Measurements from ENCODE around the gene XRCC3.

XRCC3 gene

GRCh38 chr14:103690332-103690731 lies 24.9 kb downstream of the XRCC3 start:
- DNase-seq, result no peak

GRCh38 chr14:103688906-103689902 lies 26.0 kb downstream of the XRCC3 start:
- no peak for DNase-seq

DNA sequence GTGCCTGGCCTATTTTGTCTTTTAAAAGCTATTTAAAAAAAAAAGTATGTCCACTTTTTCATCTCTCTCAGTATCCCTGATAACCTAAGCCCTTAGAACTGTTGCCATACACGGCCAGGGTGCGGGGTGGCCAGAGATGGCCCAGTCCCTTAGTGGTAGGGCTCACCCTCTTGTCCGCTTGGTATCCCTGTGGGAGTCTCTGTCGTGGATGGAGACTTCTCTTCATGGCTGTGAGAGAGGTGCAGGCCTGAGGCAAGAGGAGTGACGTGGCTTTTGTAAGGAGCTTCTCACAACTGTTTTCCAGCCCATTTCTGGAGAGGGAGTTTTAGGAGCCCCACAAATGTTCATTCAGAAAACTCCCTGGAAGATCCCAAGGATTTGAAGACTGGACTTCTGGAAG lies 26.8 kb downstream of the XRCC3 start:
- no peak for DNase-seq

DNA sequence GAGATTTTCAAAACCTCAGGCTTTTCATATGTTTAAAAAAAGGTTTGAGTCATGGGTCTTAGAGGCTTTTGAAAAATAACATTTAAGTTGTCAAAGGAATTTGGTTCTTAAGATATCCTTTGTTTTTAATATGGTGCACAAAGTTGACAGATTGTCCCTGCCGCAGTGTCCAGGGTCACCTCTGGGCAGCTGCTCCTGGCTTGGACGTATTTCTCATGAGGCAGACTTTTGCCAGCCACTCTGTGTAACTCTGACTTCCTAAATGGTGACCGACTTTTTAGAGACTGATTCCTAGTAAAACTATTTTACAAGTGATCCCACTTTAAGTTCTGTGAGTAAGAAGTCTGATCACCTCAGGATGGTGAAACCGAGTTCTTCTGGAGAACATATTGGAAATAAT lies 27.5 kb downstream of the XRCC3 start:
- no peak for DNase-seq

- no peak for DNase-seq
Measured at GRCh38 chr14:103686831-103687485, 28.3 kb downstream of the XRCC3 start.

DNA sequence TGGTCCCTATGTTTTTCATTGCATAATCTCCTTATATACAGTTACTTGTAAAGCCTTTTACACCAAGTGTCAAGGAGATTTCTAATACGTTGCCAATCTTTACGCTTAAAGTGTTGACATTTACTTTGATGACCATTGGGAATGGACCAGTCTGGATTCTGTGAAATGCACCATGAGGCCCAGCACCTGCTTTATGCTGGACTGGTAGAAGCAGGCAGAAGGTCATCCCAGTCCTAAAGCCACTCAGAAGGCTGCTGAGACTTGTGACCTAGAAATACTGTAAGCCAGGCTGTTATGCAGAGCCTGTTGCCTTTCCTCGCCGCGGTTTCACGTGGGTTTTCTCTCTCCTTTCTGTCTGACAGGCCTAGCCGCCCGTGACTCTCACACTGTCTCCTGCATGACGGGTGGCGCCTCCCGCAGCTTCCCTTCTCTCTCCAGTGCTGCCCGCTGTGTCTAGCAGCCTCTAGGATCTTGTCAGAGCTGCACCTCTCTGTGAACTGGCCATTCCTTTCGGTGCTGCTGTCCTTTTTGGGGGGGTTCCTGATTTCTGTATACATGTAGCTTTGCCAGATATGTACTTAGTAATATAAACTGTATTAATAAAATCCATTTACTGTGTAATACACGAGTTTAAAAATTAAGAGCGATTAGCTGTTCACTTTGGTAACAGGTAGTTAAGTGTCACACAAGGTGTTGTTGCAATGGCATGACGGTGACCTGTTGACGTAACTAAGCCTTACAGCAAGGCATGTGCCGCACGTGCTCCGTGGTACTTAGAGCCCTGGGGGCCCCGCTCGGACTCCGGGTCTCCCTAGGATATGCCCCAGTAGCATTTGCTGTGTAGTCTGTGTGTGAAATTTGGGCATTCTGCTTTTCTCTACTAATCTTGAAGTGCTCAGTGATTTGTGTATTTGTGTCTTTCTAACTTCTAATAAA lies 29.7 kb downstream of the XRCC3 start:
- DNase-seq, result no peak

- DNase-seq, result no peak
Measured at GRCh38 chr14:103684871-103685270, 30.4 kb downstream of the XRCC3 start.

GRCh38 chr14:103684471-103684870 lies 30.8 kb downstream of the XRCC3 start:
- DNase-seq, result no peak

DNA sequence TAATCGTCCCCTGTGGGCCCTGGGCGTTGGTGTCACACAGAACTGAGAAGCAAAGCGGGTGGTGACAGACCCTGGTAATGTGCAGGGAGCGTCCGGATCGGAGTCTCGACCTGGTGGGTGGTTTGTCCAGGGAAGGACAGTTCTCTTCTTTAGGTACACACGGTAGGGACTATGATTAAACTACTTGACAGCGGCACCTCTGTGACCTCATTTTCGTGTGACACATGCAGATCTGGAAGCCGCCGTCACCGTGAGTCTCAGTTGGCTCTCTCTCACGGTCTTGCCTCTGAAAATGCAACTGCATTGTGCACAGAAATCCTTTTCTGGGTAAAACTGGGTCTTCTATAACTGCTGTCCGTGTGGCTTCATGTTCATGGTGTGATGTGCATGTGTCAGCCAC lies 32.1 kb downstream of the XRCC3 start:
- no peak for DNase-seq

DNA sequence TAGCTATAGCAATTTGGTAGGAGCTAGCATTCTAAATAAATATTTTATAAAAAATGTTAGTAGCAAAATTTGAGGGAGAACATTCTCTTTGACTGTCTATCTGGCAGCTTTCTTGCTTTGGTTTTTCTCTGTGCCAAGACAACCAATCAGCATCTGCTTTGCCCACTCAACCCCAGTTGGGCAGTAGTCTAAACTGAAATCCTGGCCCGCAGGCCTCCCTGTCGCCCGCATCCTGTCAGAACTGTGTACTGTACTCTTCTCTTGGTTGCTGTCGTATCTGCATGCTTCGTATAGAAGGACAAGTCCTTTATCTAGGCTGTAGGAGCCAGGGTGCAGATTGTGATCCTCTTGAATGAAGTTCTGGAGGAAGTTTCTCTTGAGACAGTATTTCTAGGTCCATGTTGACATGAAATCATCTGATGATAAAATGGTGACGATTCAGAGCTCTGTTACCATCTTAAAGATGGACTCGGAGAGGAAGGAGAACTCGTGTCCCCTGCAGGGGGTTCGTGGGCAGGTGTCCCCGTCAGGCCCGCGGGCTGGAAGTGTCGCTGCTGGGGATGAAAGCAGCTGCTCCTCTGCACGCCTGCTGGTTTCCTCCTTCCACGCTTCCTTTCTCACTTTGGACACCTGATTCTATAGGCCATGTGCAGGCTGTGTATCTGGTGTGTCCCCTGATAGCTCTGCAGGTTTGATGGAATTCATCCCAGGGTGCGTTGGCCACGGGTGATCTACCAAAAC lies 34.6 kb downstream of the XRCC3 start:
- no peak for DNase-seq

GRCh38 chr14:103679351-103679750 lies 35.9 kb downstream of the XRCC3 start:
- DNase-seq, result no peak

DNA sequence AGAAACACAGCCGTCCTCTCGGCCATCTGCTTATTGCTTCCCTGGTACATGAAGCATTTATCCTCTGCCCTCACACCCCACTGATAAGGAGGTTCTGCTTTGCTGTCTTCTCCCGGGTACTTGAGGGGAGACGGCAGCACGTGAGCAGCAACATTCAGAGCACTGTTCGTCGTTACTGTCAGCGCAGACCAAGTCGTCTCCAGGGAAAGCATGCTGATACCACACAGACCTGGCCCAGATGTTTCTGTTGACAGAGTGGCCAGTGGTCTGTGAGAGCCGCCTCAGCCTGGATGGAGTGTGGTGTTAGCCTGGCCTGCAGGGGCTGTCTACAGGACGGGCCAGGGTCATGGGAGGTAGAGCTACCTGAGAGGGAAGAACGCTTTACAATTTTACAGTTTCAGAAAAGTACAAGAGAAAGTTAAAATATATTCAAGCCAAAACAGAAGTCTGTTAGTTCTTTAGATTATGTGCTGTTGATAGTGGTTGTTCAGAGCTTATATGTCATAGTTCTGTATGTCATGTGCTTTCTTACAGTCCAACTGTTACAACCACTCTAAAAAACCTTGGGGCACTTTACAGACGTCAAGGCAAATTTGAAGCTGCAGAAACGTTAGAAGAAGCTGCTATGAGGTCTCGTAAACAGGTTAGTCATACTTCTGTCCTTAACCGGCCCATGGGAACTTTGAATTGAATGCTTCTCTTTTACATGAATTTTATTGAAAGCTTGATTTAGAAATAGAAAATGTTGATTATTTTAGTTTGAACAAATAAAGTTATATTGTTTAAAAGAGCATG lies 38.2 kb downstream of the XRCC3 start:
- no peak for DNase-seq

DNA sequence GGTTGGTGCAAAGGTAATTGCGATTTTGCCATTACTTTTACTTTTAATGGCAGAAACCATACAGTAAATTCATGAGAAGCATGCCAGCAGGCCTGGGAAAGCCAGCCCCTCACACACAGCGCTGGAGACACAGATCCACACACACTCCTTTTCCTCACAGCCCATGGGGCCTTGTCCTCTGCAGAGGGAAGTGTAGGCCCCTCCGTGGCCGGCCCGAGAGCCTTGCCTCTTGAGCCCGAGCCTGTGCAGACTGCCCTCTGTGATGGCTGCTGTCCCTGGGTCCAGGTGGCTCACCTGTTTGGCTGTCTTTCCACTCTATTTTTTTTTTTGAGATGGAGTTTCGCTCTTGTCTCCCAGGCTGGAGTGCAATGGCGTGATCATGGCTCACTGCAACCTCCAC lies 39.3 kb downstream of the XRCC3 start:
- no peak for DNase-seq

GRCh38 chr14:103671911-103672310 lies 43.3 kb downstream of the XRCC3 start:
- no peak for DNase-seq

- DNase-seq, result no peak
Measured at GRCh38 chr14:103669370-103669769, 45.9 kb downstream of the XRCC3 start.

- DNase-seq, result no peak
Measured at GRCh38 chr14:103668117-103668516, 47.1 kb downstream of the XRCC3 start.

GRCh38 chr14:103667671-103668070 lies 47.6 kb downstream of the XRCC3 start:
- DNase-seq, result no peak

DNA sequence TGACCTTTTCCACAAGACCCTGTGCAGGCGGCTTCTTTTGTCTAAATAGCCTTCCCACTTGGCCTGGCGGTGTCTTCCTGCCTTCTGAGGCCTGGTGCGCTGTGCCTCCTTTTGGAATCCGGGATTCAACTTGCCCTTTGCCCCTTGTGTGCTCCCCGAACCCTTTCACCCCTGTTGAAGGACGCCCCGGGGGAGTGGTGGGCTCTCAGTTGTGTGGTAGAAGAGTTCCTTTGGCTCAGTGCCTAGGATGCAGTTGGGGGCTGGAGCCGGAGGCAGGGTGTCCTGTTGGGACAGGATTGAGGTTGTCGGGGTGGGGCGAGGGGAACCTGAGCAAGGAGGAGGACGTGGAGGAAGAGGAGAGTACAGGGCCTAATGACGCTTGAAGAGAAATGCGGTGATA lies 51.7 kb downstream of the XRCC3 start:
- no peak for DNase-seq

DNA sequence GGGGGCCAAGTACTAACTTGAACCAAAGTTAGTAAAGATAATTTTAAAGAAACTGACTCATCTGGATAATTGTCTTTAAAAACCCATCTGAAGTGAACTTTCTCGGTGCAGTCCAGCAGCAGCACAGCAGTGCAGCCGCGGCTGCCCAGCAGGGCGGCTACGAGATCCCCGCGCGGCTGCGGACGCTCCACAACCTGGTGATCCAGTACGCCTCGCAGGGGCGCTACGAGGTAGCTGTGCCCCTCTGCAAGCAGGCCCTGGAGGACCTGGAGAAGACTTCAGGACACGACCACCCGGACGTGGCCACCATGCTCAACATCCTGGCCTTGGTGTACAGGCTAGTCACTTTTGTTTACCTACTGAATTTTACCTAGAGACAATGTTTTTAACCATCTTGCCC lies 52.7 kb downstream of the XRCC3 start:
- no peak for DNase-seq

DNA sequence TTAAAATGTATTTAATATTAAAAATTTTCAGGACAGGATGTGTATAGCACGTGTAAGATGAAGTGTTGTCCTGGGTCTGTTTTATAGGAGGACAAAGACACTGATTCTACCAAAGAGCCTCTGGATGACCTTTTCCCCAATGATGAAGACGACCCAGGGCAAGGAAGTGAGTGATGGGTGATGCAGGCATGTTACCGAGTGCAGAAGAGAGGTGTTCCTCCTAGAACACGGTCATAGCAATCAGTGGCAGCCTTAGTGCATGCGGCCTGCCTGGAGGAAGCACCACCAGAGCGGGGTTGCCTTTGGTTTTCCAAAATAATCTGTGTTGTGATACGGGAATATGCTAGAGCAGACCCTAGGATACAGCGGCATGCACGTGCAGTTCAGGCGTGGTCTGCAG lies 53.2 kb downstream of the XRCC3 start:
- DNase-seq, result no peak

DNA sequence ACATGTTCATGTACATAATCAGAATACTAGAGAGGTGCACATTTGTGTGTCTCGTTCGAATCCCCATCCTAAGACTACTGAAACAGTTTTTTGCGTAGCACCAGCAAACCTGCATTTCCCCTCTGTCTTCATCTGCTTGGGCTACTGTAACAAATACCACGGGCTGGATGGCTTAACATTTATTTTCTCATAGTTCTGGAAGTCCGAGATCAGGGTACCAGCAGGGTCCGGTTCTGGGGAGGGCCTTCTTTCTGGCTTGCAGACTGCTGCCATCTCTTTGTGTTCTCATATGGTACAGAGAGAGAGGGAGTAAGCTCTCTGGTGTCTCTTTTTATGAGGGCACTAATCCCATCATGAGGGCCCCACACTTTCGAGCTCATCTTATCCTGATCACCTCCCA lies 55.6 kb downstream of the XRCC3 start:
- DNase-seq, result no peak

DNA sequence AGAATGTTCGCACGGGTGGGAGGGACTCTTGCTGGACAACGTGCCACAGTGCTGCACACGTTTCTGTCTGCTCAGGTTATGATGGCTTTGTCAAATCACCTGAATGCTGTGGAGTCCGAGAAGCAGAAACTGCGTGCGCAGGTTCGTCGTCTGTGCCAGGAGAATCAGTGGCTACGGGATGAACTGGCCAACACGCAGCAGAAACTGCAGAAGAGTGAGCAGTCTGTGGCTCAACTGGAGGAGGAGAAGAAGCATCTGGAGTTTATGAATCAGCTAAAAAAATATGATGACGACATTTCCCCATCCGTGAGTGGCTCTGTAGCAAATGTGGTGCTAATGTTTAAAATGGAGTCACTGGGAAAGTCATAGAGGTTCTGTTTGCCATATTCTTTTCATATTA lies 57.8 kb downstream of the XRCC3 start:
- no peak for DNase-seq

Measured in NCI-H146 (cell line).